ENCODE data around the gene MCTP2.

DNA sequence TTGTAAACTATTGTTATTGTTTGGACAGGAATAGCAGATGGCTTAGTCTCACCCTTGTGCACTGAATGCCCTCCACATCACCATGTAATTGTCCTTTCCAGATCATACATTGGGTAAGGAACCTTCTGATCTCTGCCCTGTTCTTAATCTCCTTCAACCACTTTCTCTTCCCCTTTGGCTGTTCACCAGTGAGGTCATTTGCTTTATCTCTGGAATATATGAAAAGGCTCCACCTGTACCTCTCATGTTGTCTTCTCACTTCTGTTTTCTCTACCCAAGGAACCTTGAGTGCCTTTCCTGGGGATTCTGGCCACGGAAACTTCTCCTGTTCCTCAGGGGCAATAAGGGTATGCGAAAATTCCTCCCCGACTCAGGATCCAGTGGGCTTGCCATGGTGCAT, 28.5 kb downstream of the MCTP2 start:
- TF ChIP-seq ZNF266 (tag by site-specific recombination; IDR thresholded peaks at IDR 0.05; ENCODE audit: low read depth) (no peak), GLIS1 (tag by site-specific recombination; IDR thresholded peaks at IDR 0.05) (no peak), ZNF600 (tag by site-specific recombination; IDR thresholded peaks at IDR 0.05) (no peak), MEIS1 (CRISPR knock-in tag; IDR thresholded peaks at IDR 0.05; ENCODE audit: borderline replicate concordance) (no peak)
